CD14-positive monocyte (primary cell): ENCODE results near the gene SPATA32. TPM values are rescaled to one million over a fixed set of nuclear protein-coding genes. Genes with fewer than 3 reads are reported as not detected.
A peak's percentile ranks its signal among the peaks of the same experiment; 100 is the strongest.

Experiments used
- DNase-seq, 3 donors: peaks; one replicate each; pipeline ENCODE4 v3.0.0-alpha.2; 2011 to 2022
- H2AFZ ChIP-seq: 2 replicates; pipeline ENCODE4 v1.6.0; 2012; ENCODE audit warnings: mild to moderate bottlenecking, low read depth, low read length, inconsistent platforms; ENCODE audit not compliant: insufficient read depth, poor library complexity, severe bottlenecking
- H3K27ac ChIP-seq, 2 donors: 1 replicate in 1 of 2; 2 replicates in 1 of 2; pipeline ENCODE4 v1.5.1; 2012 to 2013; ENCODE audit warnings: low read length in 2 of 2, control low read depth in 1 of 2, inconsistent platforms in 1 of 2, low read depth in 1 of 2, mild to moderate bottlenecking in 1 of 2
- H3K27me3 ChIP-seq, 2 donors: one replicate each; pipeline versions ENCODE4 v1.6.0 to v1.6.1; 2011 to 2013; ENCODE audit warnings: low read length in 2 of 2; ENCODE audit not compliant: control insufficient read depth in 2 of 2, insufficient read depth in 2 of 2
- H3K36me3 ChIP-seq, 2 donors: replicated peaks in 1 of 2; 1 replicate in 1 of 2; 2 replicates in 1 of 2; pipeline versions ENCODE4 v1.5.1 to v1.6.1; 2012 to 2013; ENCODE audit warnings: low read length in 2 of 2, control low read depth in 1 of 2, inconsistent platforms in 1 of 2, mild to moderate bottlenecking in 1 of 2; ENCODE audit not compliant: insufficient read depth in 2 of 2, control insufficient read depth in 1 of 2
- H3K4me1 ChIP-seq, 2 donors: 1 replicate in 1 of 2; 2 replicates in 1 of 2; pipeline versions ENCODE4 v1.5.1 to v1.6.1; 2012 to 2013; ENCODE audit warnings: low read length in 2 of 2, control low read depth in 1 of 2, inconsistent platforms in 1 of 2, mild to moderate bottlenecking in 1 of 2, moderate library complexity in 1 of 2; ENCODE audit not compliant: insufficient read depth in 2 of 2, control insufficient read depth in 1 of 2
- H3K4me2 ChIP-seq: replicated peaks from 2 replicates; pipeline ENCODE3; 2012; ENCODE audit warnings: low read length, moderate library complexity, mild to moderate bottlenecking; ENCODE audit not compliant: poor library complexity, severe bottlenecking; ENCODE audit errors: extremely low read depth
- H3K4me3 ChIP-seq, 3 experiments: fragments of 200-600 bp in 1 of 3; sonication (generic) in 1 of 3; replicated peaks in 1 of 3; 1 replicate in 2 of 3; 2 replicates in 1 of 3; pipeline ENCODE4 v1.5.1; 2011 to 2013; ENCODE audit warnings: low read length in 3 of 3, mild to moderate bottlenecking in 3 of 3, control low read depth in 2 of 3, low read depth in 2 of 3, inconsistent platforms in 1 of 3, moderate library complexity in 1 of 3
- H3K79me2 ChIP-seq: 2 replicates; pipeline ENCODE4 v1.6.0; 2012; ENCODE audit warnings: mild to moderate bottlenecking, control low read depth, inconsistent platforms, low read length, moderate library complexity; ENCODE audit not compliant: insufficient read depth
- H3K9ac ChIP-seq: 2 replicates; pipeline ENCODE4 v1.6.0; 2017; ENCODE audit warnings: low read length, mild to moderate bottlenecking; ENCODE audit not compliant: insufficient read depth, poor library complexity, severe bottlenecking
- H3K9me3 ChIP-seq, 2 donors: replicated peaks in 1 of 2; 1 replicate in 1 of 2; 2 replicates in 1 of 2; pipeline versions ENCODE4 v1.5.1 to v1.6.1; 2012 to 2013; ENCODE audit warnings: low read length in 2 of 2, control low read depth in 1 of 2; ENCODE audit not compliant: control insufficient read depth in 1 of 2, insufficient read depth in 1 of 2
- H4K20me1 ChIP-seq: 2 replicates; pipeline ENCODE4 v1.6.0; 2012; ENCODE audit warnings: mild to moderate bottlenecking, low read length, control low read depth, moderate library complexity; ENCODE audit not compliant: insufficient read depth
- H3K27ac Mint-ChIP-seq, 7 donors: one replicate each; pipeline ENCODE4 v1.8.0; 2020; ENCODE audit warnings: mild to moderate bottlenecking in 7 of 7, mixed read lengths in 7 of 7, moderate library complexity in 6 of 7, inconsistent platforms in 2 of 7
- H3K27me3 Mint-ChIP-seq, 3 donors: one replicate each; pipeline ENCODE4 v1.8.0; 2021 to 2022; ENCODE audit warnings: low read depth in 3 of 3, mild to moderate bottlenecking in 3 of 3, mixed read lengths in 3 of 3, moderate library complexity in 3 of 3, inconsistent platforms in 1 of 3
- H3K36me3 Mint-ChIP-seq, 2 donors: one replicate each; pipeline ENCODE4 v1.8.0; 2020; ENCODE audit warnings: mixed read lengths in 2 of 2, inconsistent platforms in 1 of 2, mild to moderate bottlenecking in 1 of 2
- H3K4me1 Mint-ChIP-seq: one replicate; pipeline ENCODE4 v1.8.0; 2020; ENCODE audit warnings: mild to moderate bottlenecking, mixed read lengths
- H3K4me3 Mint-ChIP-seq, 2 donors: one replicate each; pipeline ENCODE4 v1.8.0; 2020; ENCODE audit warnings: mild to moderate bottlenecking in 2 of 2, mixed read lengths in 2 of 2, moderate library complexity in 1 of 2
- H3K9me3 Mint-ChIP-seq, 7 donors: one replicate each; pipeline ENCODE4 v1.8.0; 2020 to 2022; ENCODE audit warnings: mixed read lengths in 7 of 7, mild to moderate bottlenecking in 6 of 7, moderate library complexity in 6 of 7, inconsistent platforms in 2 of 7
- WGBS: methylation state at CpG from one replicate; pipeline ENCODE4 v1.1.5; 2013; ENCODE audit warnings: missing lambda C conversion rate; ENCODE audit not compliant: insufficient coverage; 5-methylcytosine and 5-hydroxymethylcytosine counted together
- intact Hi-C, 2 donors: fragments of 100-400 bp; cut with micrococcal nuclease; formaldehyde crosslinking; loops; one replicate each; pipeline versions ENCODE4 v1.15.0 to v1.15.1; 2023
- polyA plus RNA-seq, 3 donors: library from polyadenylated mRNA; depleted of rRNA in 1 of 3; unstranded in 2 of 3; stranded (reverse) in 1 of 3; fragments of 300-500 nt in 2 of 3; fragments of >200 nt in 1 of 3; fragmentation: Illumina TruSeq in 2 of 3; gene quantifications; 1 replicate in 2 of 3; 2 replicates in 1 of 3; pipeline ENCODE4 v1.2.3, GENCODE V29; 2012 to 2021
- TF ChIP-seq, protein P1 (sequence below): fragments of 200-600 bp; IDR thresholded peaks from one replicate; pipeline ENCODE4 v1.8.0; 2022; ENCODE audit warnings: antibody characterized with exemption, mild to moderate bottlenecking

Gene SPATA32
- polyA plus RNA-seq, 3 donors: not detected

DNA sequence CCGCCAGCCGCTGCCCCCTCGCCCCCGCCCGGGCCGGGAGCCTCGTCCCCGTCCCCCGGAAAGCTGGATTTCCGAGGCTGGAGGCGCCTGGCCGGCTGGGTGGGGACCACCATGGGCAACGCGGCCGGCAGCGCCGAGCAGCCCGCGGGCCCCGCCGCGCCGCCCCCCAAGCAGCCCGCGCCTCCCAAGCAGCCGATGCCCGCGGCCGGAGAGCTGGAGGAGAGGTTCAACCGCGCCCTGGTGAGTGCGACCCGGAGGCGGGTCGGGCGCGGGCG lies 39.9 kb downstream of the SPATA32 start:
- H3K4me2 ChIP-seq: peak overlapping the region; percentile 98
- intact Hi-C loops: no loop called here

GRCh38 chr17:45221081-45222013 lies 40.5 kb downstream of the SPATA32 start, which contains the start of gene FMNL1:
Gene FMNL1, plus strand, starts transcription at chr17:45221885. Its CDS starts 240 bp downstream, at chr17:45222125.
- Mint-ChIP-seq H3K4me1 (peaks cover 49% of the 10 kb centered on the region), H3K36me3 (peaks cover 50 to 74% of the 10 kb centered on the region in 2 donors), H3K4me3 (peak within 1 kb of the TSS; percentile 97 to 99), H3K9me3 (peaks cover 0 to 8% (median 0%) of the 10 kb centered on the region in 7 donors), H3K27ac (peak within 1 kb of the TSS; percentile 98 to 100 (median 100)), H3K27me3 (peaks cover 0 to under 1% (median 0%) of the 10 kb centered on the region in 3 donors)
- no peaks in the 10 kb centered on the region for H3K9me3 ChIP-seq
- intact Hi-C loops: loop anchor here in 1 of 2 donors (1.0 kb wide), 1 partner anchor 8 kb away; no protein-coding TSS in a partner anchor
- H3K4me1 ChIP-seq: peaks cover 53 to 57% of the 10 kb centered on the region in 2 donors
- H3K27ac ChIP-seq: peak within 1 kb of the TSS; percentile 93 to 99
- DNase-seq: peak; percentile 76 to 80 (median 80)
- H3K9ac ChIP-seq: peak within 1 kb of the TSS; percentile 91
- 2% methylated on average over 89 of the region's 98 CpGs for WGBS
- H4K20me1 ChIP-seq: peaks cover 67% of the 10 kb centered on the region
- peak within 1 kb of the TSS; percentile 56 for H2AFZ ChIP-seq
- TF ChIP-seq, protein P1, sequence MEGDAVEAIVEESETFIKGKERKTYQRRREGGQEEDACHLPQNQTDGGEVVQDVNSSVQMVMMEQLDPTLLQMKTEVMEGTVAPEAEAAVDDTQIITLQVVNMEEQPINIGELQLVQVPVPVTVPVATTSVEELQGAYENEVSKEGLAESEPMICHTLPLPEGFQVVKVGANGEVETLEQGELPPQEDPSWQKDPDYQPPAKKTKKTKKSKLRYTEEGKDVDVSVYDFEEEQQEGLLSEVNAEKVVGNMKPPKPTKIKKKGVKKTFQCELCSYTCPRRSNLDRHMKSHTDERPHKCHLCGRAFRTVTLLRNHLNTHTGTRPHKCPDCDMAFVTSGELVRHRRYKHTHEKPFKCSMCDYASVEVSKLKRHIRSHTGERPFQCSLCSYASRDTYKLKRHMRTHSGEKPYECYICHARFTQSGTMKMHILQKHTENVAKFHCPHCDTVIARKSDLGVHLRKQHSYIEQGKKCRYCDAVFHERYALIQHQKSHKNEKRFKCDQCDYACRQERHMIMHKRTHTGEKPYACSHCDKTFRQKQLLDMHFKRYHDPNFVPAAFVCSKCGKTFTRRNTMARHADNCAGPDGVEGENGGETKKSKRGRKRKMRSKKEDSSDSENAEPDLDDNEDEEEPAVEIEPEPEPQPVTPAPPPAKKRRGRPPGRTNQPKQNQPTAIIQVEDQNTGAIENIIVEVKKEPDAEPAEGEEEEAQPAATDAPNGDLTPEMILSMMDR: peak; percentile 27
- H3K36me3 ChIP-seq: peaks cover 2 to 15% of the 10 kb centered on the region in 2 donors
- peak within 1 kb of the TSS; percentile 87 to 99 (median 97) for H3K4me3 ChIP-seq
- H3K79me2 ChIP-seq: peaks cover 78% of the 10 kb centered on the region
- no peaks in the 10 kb centered on the region for H3K27me3 ChIP-seq
- H3K4me2 ChIP-seq: peak within 1 kb of the TSS; percentile 98

More for the DNA sequence above, 39.9 kb downstream of the SPATA32 start:
- Mint-ChIP-seq H3K27ac (peak overlapping the region in 1 of 7 donors; percentile 100), H3K4me3 (peak overlapping the region in 1 of 2 donors; percentile 99), H3K4me1 (peaks cover 55% of the 10 kb centered on the region), H3K27me3 (peaks cover 0 to 4% (median 0%) of the 10 kb centered on the region in 3 donors), H3K36me3 (peaks cover 48 to 74% of the 10 kb centered on the region in 2 donors), H3K9me3 (peaks cover 0 to 8% (median 0%) of the 10 kb centered on the region in 7 donors)
- WGBS: under 1% methylated on average over 32 of the region's 38 CpGs
- H3K27me3 ChIP-seq: no peaks in the 10 kb centered on the region
- no peak for DNase-seq
- H3K27ac ChIP-seq: peak overlapping the region in 1 of 2 donors; percentile 99
- no peaks in the 10 kb centered on the region for H3K9me3 ChIP-seq
- peaks cover 0 to 9% of the 10 kb centered on the region in 2 donors for H3K36me3 ChIP-seq
- H3K9ac ChIP-seq: peak overlapping the region; percentile 91
- no peak overlapping the region for H2AFZ ChIP-seq
- H3K4me1 ChIP-seq: peaks cover 59 to 63% of the 10 kb centered on the region in 2 donors
- H3K79me2 ChIP-seq: peaks cover 84% of the 10 kb centered on the region
- peaks cover 61% of the 10 kb centered on the region for H4K20me1 ChIP-seq
- TF ChIP-seq, protein P1: no peak
- H3K4me3 ChIP-seq: peak overlapping the region; percentile 84 to 99 (median 97)
